ENCODE data around the gene TIAM2. TPM values are rescaled to one million over a fixed set of nuclear protein-coding genes. Genes with fewer than 3 reads are reported as not detected.

The TIAM2 gene
- total and polyA plus RNA-seq, 9 of the 15 experiments (the other 6 are each of a cell fraction or from before 2014, with no cell fraction given) = 0.73 to 6.5 (median 4.3) TPM

- Histone ChIP-seq H3K27ac (ENCODE audit: extremely low read depth, low read depth, low read length) (no peak overlapping the region), H3K9ac (ENCODE audit: insufficient read depth in 1 of 2, low read depth in 2 of 2, low read length in 2 of 2) (no peak overlapping the region), H3K27me3 (ENCODE audit: control insufficient read depth in 2 of 2, insufficient read depth in 2 of 2, low read length in 2 of 2) (no peaks in the 10 kb centered on the region), H3K4me3 (no peak overlapping the region), H3K36me3 (ENCODE audit: control insufficient read depth, insufficient read depth, low read length) (peaks cover 65% of the 10 kb centered on the region), H3K4me1 (replicated peaks in 1 of 2; ENCODE audit: control insufficient read depth in 2 of 2, insufficient read depth in 2 of 2, low read length in 2 of 2) (peaks cover 3 to 7% of the 10 kb centered on the region in 2 experiments; a peak in 2 of 5 replicates), H4K20me1 (replicated peaks; ENCODE audit: control insufficient read depth, insufficient read depth, low read length) (no peaks in the 10 kb centered on the region), H3K79me2 (ENCODE audit: control insufficient read depth, insufficient read depth, low read length) (no peaks in the 10 kb centered on the region; the same call in 2 of the 3 replicates), H3K9me1 (ENCODE audit: control insufficient read depth, insufficient read depth, low read length) (no peaks in the 10 kb centered on the region), H2AFZ (ENCODE audit: low read depth, low read length) (no peak overlapping the region), H3K4me2 (ENCODE audit: insufficient read depth, low read length) (no peak overlapping the region), H3K9me3 (replicated peaks; ENCODE audit: control insufficient read depth, insufficient read depth, low read depth, low read length) (no peaks in the 10 kb centered on the region)
- WGBS (ENCODE audit: insufficient coverage, low coverage, missing lambda C conversion rate) = 95% methylated on average over 3 of the region's 3 CpGs
- DNase-seq (ENCODE audit: extremely low read depth in 1 of 4, low spot score in 3 of 4) = no peak
- no peak for FAIRE-seq
- BruUV-seq (replicated peaks) = no TSS peak
- ChIA-PET POLR2A (interaction anchor here (0.8 to 1.3 kb wide), 4 partner anchors 8 to 30 kb away, joined by 3 to 5 read pairs (median 4); no protein-coding TSS in a partner anchor), CTCF (ENCODE audit: low intra/inter-chr PET ratio) (no interaction called here)
- ATAC-seq = no peak
- peak; percentile 48; the same call in 1 of the 2 replicates for TF ChIP-seq ZKSCAN1 (IDR thresholded peaks at IDR 0.05; ENCODE audit: low read depth, low read length)
- no peak for TF ChIP-seq ZNF445 (CRISPR knock-in tag; IDR thresholded peaks at IDR 0.05; ENCODE audit: low read depth)
- in situ Hi-C loops (cut with MboI) = no loop called here
- intact Hi-C loops (cut with micrococcal nuclease) = no loop called here
Observed at GRCh38 chr6:155269765-155270164, 274.6 kb downstream of the TIAM2 start.

GRCh38 chr6:155270561-155271091, 275.5 kb downstream of the TIAM2 start:
- CTCF ChIA-PET (ENCODE audit: low intra/inter-chr PET ratio) = no interaction called here
- TF ChIP-seq DIDO1 (tag; IDR thresholded peaks at IDR 0.05; ENCODE audit: low read depth) (no peak), MBD2 (IDR thresholded peaks at IDR 0.05; ENCODE audit: borderline replicate concordance, low read depth) (no peak), HNRNPK (IDR thresholded peaks at IDR 0.05; ENCODE audit: low read depth, low read length, poor library complexity, severe bottlenecking) (no peak), ATF7 (IDR thresholded peaks at IDR 0.05) (no peak), GTF2F1 (IDR thresholded peaks at IDR 0.05; ENCODE audit: low read depth, low read length) (no peak), ZNF780A (CRISPR knock-in tag; IDR thresholded peaks at IDR 0.05) (no peak), MITF (IDR thresholded peaks at IDR 0.05) (no peak), ELF4 (CRISPR knock-in tag; IDR thresholded peaks at IDR 0.05) (no peak), XRCC4 (IDR thresholded peaks at IDR 0.05; ENCODE audit: extremely low read depth, insufficient read depth, insufficient read length) (no peak), PYGO2 (tag; IDR thresholded peaks at IDR 0.05) (no peak)
- Histone ChIP-seq H4K20me1 (replicated peaks; ENCODE audit: control insufficient read depth, insufficient read depth, low read length) (no peaks in the 10 kb centered on the region), H3K4me1 (replicated peaks in 1 of 2; ENCODE audit: control insufficient read depth in 2 of 2, insufficient read depth in 2 of 2, low read length in 2 of 2) (peaks cover 0 to 7% of the 10 kb centered on the region in 2 experiments; a peak in 2 of 5 replicates), H3K9me1 (ENCODE audit: control insufficient read depth, insufficient read depth, low read length) (no peaks in the 10 kb centered on the region), H3K9me3 (replicated peaks; ENCODE audit: control insufficient read depth, insufficient read depth, low read depth, low read length) (no peaks in the 10 kb centered on the region), H3K9ac (ENCODE audit: insufficient read depth in 1 of 2, low read depth in 2 of 2, low read length in 2 of 2) (no peak overlapping the region), H3K36me3 (ENCODE audit: control insufficient read depth, insufficient read depth, low read length) (peaks cover 64% of the 10 kb centered on the region), H3K4me2 (ENCODE audit: insufficient read depth, low read length) (no peak overlapping the region), H3K4me3 (no peak overlapping the region), H3K79me2 (ENCODE audit: control insufficient read depth, insufficient read depth, low read length) (no peaks in the 10 kb centered on the region; the same call in 2 of the 3 replicates), H3K27ac (ENCODE audit: extremely low read depth, low read depth, low read length) (no peak overlapping the region), H3K27me3 (ENCODE audit: control insufficient read depth in 2 of 2, insufficient read depth in 2 of 2, low read length in 2 of 2) (no peaks in the 10 kb centered on the region), H2AFZ (ENCODE audit: low read depth, low read length) (no peak overlapping the region)
- FAIRE-seq (no peak), DNase-seq (ENCODE audit: extremely low read depth in 1 of 4, low spot score in 3 of 4) (no peak), ATAC-seq (no peak)
- in situ Hi-C loops (cut with MboI) (no loop called here), intact Hi-C loops (cut with micrococcal nuclease) (no loop called here)
- 94% methylated on average over 7 of the region's 7 CpGs for WGBS (ENCODE audit: insufficient coverage, low coverage, missing lambda C conversion rate)
- BruUV-seq (replicated peaks) = no TSS peak
- POLR2A ChIA-PET = interaction anchor here (0.7 to 1.3 kb wide), 3 partner anchors 10 to 31 kb away, joined by 3 to 5 read pairs (median 3); no protein-coding TSS in a partner anchor

Measured in K562 (cell line).